ENCODE data around the gene MBD5.

The MBD5 gene

DNA sequence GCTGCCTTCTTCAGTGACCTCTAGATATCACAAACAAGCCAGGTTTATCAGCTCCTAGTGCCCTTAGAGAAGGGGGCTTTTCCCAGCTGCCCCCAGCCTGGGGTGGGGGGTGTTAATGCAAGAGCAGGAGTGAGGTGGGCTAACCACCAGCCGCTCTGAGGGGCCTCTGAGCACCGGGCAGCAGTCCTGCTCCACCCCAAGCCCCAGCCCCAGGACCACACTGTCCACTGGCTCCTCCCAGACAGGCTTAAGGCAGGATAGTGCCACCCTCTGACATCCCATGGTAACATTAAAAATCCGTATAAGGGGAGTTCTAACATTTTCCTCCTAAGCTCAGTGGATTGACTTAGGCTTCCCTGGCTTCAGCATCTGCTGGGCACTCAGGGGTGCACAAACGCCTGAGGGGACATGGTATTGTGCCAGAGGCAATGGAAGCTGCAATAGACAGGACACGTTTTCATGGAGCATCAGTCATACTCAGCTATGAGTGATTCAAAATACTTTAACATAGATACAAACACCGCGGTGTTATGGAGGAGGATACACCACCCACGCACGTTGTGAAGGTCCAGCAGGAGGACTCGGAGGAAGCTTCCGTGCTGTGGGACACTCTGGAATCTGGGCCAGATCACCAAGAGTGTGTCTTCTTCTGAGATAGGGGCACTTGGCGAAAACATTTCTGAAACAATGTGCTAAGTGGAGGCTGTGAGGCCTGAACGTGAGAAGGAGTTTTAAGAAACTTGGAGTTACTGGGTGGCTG lies 511.0 kb downstream of the MBD5 start:
- Mint-ChIP-seq H3K4me1 (peaks cover 19% of the 10 kb centered on the region), H3K27ac (no peak overlapping the region), H3K4me3 (no peak overlapping the region), H3K9me3 (no peaks in the 10 kb centered on the region), H3K36me3 (ENCODE audit: low read depth) (no peaks in the 10 kb centered on the region), H3K27me3 (ENCODE audit: low read depth, poor library complexity) (peaks cover 3% of the 10 kb centered on the region)
- DNase-seq, result no peak
- TF ChIP-seq, protein P1, sequence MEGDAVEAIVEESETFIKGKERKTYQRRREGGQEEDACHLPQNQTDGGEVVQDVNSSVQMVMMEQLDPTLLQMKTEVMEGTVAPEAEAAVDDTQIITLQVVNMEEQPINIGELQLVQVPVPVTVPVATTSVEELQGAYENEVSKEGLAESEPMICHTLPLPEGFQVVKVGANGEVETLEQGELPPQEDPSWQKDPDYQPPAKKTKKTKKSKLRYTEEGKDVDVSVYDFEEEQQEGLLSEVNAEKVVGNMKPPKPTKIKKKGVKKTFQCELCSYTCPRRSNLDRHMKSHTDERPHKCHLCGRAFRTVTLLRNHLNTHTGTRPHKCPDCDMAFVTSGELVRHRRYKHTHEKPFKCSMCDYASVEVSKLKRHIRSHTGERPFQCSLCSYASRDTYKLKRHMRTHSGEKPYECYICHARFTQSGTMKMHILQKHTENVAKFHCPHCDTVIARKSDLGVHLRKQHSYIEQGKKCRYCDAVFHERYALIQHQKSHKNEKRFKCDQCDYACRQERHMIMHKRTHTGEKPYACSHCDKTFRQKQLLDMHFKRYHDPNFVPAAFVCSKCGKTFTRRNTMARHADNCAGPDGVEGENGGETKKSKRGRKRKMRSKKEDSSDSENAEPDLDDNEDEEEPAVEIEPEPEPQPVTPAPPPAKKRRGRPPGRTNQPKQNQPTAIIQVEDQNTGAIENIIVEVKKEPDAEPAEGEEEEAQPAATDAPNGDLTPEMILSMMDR (IDR thresholded peaks at IDR 0.05), result no peak

DNA sequence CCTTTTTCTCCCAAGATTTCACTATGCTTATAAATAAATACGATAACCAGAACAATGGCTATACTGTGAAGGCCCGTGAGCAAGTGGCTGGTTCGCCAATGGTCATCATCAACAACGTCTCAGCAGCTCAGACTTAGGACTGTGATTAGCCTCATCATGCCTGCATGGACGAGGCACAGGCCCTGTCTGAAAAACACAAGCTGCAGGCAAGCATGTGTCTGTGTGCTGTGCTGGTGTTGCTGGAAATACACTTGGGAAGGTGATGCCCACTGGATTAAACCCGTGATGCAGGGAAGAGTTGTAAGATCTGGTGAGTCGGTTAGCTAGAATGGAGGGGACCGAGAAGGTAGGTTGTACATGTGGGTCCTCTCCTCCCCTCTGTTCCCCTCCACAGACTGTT lies 512.1 kb downstream of the MBD5 start:
- H3K9me3 Mint-ChIP-seq, result no peaks in the 10 kb centered on the region
- H3K4me1 Mint-ChIP-seq, result peaks cover 11% of the 10 kb centered on the region
- no peaks in the 10 kb centered on the region for H3K36me3 Mint-ChIP-seq (ENCODE audit: low read depth)
- TF ChIP-seq, protein P1 (IDR thresholded peaks at IDR 0.05), result no peak
- H3K27me3 Mint-ChIP-seq (ENCODE audit: low read depth, poor library complexity), result peaks cover 9% of the 10 kb centered on the region
- H3K4me3 Mint-ChIP-seq, result no peak overlapping the region
- no peak for DNase-seq
- no peak overlapping the region for H3K27ac Mint-ChIP-seq

DNA sequence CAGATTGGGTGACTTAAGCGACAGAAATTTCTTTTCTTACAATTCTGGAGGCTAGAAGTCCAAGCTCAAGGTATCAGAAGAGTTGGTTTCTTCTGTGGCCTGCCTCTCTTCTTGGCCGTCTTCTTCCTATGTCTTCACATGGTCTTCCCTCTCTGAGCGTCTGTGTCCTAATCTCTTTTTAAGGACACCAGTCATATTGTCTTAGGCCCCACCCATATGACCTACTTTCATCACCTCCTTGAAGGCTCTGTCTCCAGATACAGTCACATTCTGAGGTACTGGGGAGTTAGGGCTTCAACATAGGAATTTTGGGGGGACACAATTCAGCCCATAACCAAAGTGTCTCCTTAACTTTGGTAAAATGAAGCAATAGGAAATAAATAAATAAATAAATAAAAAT lies 512.8 kb downstream of the MBD5 start:
- no peak for DNase-seq
- TF ChIP-seq, protein P1 (IDR thresholded peaks at IDR 0.05), result no peak
- H3K27ac Mint-ChIP-seq, result no peak overlapping the region
- peaks cover 9% of the 10 kb centered on the region for H3K27me3 Mint-ChIP-seq (ENCODE audit: low read depth, poor library complexity)
- no peak overlapping the region for H3K4me3 Mint-ChIP-seq
- peaks cover 11% of the 10 kb centered on the region for H3K4me1 Mint-ChIP-seq
- H3K9me3 Mint-ChIP-seq, result no peaks in the 10 kb centered on the region
- no peaks in the 10 kb centered on the region for H3K36me3 Mint-ChIP-seq (ENCODE audit: low read depth)

DNA sequence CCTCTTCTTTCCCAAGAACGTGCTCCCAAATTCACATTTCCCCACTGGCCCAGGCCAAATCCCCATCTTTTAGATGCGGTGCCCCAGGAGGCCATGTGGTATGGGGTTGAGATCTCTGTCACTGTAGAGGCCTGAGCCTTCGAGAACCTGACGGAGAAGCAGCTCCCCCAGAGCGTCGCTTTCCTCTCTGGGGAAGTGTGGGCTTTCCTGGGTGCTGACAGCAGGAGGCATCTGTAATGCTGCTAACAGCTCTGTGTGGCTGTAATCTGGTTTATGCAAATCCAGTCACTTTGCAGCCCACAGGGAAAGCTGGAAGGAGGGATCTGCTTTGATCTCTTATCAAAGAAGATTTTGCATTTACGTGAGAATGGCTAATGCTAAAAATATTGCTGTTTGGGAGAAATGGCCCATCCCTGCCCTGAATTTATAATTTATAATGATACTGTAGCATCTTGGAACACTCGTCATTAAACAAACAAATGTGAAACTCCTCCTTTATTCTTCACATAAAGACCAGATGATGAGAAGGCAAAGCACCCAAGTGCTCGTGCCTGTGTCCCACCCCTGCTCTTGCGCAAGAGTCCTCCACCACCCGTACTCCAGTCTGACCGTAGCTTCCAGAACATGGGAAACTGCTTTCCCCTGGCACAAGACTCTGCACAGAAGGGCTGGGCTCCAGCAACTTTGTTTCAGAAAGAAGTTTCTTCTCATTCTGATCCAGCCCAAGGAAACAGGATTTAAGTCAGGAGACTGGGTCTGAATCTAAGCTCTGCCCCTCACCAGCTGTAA lies 513.7 kb downstream of the MBD5 start:
- Mint-ChIP-seq H3K4me1 (peaks cover 10% of the 10 kb centered on the region), H3K36me3 (ENCODE audit: low read depth) (no peaks in the 10 kb centered on the region), H3K9me3 (no peaks in the 10 kb centered on the region), H3K27me3 (ENCODE audit: low read depth, poor library complexity) (peaks cover 9% of the 10 kb centered on the region), H3K27ac (no peak overlapping the region), H3K4me3 (no peak overlapping the region)
- TF ChIP-seq, protein P1 (IDR thresholded peaks at IDR 0.05), result no peak
- no peak for DNase-seq

DNA sequence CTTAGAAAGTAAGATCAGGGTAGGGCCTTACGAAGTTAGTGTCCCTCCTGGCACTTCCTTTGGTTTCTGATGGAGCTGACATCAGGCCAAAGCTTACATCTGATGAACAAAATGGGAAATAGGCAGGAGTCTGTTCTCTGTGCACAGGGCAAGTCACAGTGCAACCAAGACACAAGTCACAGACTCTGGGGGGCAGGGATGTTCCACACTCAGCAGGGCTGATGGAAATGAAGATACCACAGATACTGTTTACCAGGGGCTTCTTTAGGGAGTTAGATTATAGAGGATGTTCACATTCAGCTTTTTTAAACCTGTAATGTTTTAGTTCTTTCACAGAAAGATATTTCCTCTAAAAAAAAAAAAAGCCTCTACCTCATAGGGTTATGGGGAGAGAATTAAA lies 517.5 kb downstream of the MBD5 start:
- H3K4me1 Mint-ChIP-seq, result peaks cover 29% of the 10 kb centered on the region
- H3K27me3 Mint-ChIP-seq (ENCODE audit: low read depth, poor library complexity), result peaks cover 9% of the 10 kb centered on the region
- no peak overlapping the region for H3K4me3 Mint-ChIP-seq
- no peaks in the 10 kb centered on the region for H3K36me3 Mint-ChIP-seq (ENCODE audit: low read depth)
- no peak for DNase-seq
- no peaks in the 10 kb centered on the region for H3K9me3 Mint-ChIP-seq
- TF ChIP-seq, protein P1 (IDR thresholded peaks at IDR 0.05), result no peak
- H3K27ac Mint-ChIP-seq, result no peak overlapping the region
